Choroid plexus epithelial cell (primary cell): Measurements from ENCODE around the gene NIPAL3.
"Not testable (repeated sequence)": the region's sequence is repeated elsewhere in the genome, so short reads cannot be mapped to it uniquely, and the experiment has no call there.

Source experiments
- DNase-seq: peaks from one replicate; pipeline ENCODE4 v3.0.0-alpha.2; 2010; ENCODE audit warnings: low read depth
- H3K4me3 ChIP-seq: 2 replicates; pipeline ENCODE4 v1.5.1; 2011; ENCODE audit warnings: low read depth, mild to moderate bottlenecking, control low read depth, low read length, moderate library complexity
- CTCF ChIP-seq: conservative IDR thresholded peaks from 2 replicates; pipeline ENCODE4 v1.5.1; 2011; ENCODE audit warnings: low read depth, mild to moderate bottlenecking, control low read depth, inconsistent platforms, low read length, moderate library complexity

Gene NIPAL3

DNA sequence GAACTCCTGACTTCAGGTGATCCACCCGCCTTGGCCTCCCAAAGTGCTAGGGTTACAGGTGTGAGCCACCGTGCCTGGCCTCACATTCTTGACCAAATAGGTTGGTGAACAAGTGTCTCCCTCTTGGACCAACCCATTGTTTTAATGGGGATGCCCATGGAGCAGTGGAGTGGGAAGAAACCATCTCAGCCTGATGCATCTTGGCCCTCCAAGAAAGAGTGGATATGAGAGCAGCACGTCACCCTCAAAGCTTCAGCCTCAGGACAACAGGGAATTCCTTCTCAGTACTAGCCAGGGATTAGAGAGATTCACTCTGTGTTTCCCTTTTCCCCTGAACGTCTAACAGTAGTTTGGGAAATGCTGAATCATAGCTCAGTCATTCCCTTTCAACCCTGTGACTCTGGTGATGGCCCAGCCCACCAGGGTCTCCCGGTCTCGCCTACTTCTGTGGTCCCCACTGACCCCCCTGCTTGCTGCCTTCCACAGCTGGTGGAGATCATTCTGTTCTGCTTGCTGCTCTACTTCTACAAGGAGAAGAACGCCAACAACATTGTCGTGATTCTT is 37.4 kb downstream of the NIPAL3 start:
- DNase-seq = no peak
- TF ChIP-seq CTCF = no peak
- H3K4me3 ChIP-seq = no peak overlapping the region

DNA sequence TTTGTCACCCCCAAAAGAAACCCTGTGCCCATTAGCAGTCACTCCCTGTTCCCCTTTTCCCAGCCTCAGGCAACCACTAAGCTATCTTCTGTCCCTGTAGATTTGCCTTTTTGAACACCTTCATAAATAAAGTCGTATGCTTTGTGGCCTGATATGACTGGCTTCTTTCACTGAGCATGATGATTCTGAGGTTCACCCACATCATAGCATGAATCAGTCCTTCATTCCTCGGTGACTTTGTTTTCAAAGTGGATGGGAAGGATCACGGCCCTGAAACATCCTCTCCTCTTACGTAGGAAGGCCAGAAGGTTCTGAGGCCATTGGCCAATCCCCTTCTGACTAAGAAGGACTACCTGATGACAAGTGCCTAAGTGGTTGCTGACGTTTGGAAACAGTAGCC is 39.1 kb downstream of the NIPAL3 start:
- no peak for DNase-seq
- H3K4me3 ChIP-seq = no peak overlapping the region
- TF ChIP-seq CTCF = no peak

DNA sequence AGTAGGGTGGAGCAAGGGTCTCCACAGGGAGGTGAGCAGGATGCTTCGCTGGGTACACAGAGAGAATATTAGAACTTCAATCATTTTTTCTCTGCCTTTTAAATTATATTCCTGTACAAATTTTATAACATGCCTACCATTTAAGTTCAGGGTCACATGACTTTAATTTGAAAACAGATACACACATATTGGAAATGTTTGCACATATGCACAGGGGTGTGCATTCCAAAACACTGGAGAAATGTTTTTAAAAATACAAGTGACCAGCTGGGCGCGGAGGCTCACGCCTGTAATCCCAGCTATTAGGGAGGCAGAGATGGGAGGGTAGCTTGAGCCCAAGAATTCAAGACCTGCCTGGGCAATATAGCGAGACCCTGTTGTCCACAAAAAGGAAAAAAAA is 39.7 kb downstream of the NIPAL3 start:
- no peak for TF ChIP-seq CTCF
- H3K4me3 ChIP-seq = no peak overlapping the region
- DNase-seq = no peak

DNA sequence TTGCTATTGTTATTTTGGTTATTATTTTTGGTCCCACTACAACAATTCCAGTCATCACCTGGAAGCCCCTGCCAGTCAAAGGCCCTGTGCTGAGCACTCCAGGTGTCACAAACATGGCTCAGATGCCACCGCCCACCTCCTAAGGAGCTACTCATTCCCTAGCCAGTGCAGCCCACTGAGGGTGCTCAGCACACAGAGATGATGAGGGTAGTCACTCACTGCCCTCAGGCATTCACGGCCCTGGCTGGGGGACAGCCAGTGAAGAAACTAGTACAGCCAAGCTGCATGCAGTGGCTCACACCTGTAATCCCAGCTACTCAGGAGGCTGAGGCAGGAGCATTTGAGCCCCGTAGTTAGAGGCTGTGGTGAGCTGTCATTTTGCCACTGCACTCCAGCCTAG is 42.3 kb downstream of the NIPAL3 start:
- no peak for TF ChIP-seq CTCF
- H3K4me3 ChIP-seq = no peak overlapping the region
- DNase-seq = no peak

GRCh38 chr1:24459551-24460266 is 44.1 kb downstream of the NIPAL3 start:
- H3K4me3 ChIP-seq = no peak overlapping the region
- DNase-seq = no peak
- TF ChIP-seq CTCF = no peak

GRCh38 chr1:24462128-24462527 is 46.5 kb downstream of the NIPAL3 start:
- not testable (repeated sequence) for DNase-seq, H3K4me3 ChIP-seq

GRCh38 chr1:24463776-24464735 is 48.5 kb downstream of the NIPAL3 start:
- no peak for DNase-seq
- TF ChIP-seq CTCF = no peak
- no peak overlapping the region for H3K4me3 ChIP-seq
